GM12874 (cell line): Measurements from ENCODE around the gene ZBTB42.

Experiments used
- TF ChIP-seq, protein P1 (sequence below): IDR thresholded peaks from 2 replicates; pipeline ENCODE4 v1.5.1; 2011; ENCODE audit warnings: low read depth, mild to moderate bottlenecking, control low read depth, low read length, moderate library complexity; ENCODE audit not compliant: insufficient read depth

The ZBTB42 gene

DNA sequence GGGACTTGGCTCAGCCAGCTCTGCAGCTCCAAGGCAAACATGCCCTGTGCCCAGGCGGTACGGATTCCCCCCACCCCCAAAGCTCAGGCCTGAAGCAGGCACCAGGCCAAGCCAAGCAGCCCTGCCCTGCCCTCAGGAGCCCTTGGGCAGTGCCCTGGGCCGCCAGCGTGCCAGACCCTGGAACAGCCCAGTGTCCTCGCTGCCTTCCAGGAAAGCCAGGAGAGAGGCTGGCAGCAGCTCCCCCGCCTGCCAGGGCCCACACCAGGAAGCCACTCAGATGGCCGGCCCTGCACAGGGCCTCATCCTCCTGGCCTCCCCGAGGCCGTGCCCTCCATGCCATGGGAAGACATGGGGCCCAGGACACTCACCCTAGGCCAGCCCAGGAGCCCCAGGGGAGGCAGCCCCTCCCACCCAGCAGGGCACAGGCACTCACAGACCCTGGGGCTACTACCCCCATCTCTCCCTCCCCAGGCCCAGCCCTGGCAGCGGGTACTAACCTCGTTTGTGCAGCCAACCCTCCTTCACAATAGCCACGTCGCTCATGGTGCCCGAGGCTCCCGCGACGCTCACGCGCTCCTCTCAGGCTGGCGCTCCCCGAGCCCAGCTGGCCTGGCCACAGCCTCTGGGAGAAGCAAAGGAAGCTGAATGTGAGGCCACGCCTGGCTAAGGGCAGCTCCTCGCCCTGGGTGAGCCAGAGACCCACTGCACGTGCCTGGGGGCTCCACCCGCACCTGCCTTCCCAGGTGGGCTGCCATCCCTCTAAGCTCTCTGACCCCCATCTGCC lies 8.6 kb upstream of the ZBTB42 start:
- TF ChIP-seq, protein P1, sequence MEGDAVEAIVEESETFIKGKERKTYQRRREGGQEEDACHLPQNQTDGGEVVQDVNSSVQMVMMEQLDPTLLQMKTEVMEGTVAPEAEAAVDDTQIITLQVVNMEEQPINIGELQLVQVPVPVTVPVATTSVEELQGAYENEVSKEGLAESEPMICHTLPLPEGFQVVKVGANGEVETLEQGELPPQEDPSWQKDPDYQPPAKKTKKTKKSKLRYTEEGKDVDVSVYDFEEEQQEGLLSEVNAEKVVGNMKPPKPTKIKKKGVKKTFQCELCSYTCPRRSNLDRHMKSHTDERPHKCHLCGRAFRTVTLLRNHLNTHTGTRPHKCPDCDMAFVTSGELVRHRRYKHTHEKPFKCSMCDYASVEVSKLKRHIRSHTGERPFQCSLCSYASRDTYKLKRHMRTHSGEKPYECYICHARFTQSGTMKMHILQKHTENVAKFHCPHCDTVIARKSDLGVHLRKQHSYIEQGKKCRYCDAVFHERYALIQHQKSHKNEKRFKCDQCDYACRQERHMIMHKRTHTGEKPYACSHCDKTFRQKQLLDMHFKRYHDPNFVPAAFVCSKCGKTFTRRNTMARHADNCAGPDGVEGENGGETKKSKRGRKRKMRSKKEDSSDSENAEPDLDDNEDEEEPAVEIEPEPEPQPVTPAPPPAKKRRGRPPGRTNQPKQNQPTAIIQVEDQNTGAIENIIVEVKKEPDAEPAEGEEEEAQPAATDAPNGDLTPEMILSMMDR: no peak

DNA sequence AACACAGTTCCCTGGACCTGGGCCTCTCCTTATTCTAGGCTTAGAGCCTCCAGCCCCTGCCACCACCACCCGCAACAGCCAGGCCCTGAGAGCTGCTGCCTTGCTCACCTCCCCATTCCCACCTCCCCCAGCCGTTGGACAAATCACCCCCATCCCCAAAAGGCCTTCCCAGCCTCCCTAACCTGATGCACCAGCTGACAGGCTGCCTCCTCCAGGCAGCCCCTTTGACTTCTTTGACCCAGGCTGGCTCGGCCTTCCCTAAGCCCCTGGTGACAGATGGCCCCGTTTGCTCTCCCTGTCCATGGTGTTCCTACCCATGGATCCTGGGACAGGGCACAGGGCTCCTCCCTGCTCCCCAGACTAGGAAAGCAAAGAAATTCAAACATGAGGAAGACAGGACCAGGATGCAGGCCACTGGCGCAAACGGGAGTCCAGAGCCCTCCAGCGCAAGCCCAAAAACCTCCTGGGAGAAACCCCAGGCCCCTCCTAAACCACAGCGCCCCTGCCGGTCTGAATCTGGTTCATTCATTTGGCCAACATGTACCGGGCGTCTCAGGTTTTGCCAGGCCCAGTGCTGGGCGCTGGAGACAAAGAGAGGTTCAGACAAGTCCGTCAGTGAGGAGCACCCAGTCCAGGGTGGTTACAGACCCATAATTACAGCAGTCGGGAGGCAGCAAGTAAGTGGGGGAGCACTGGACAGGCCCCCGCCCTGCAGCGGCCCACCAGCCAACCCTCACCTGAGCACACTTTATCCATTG lies 7.8 kb upstream of the ZBTB42 start:
- TF ChIP-seq, protein P1: no peak

DNA sequence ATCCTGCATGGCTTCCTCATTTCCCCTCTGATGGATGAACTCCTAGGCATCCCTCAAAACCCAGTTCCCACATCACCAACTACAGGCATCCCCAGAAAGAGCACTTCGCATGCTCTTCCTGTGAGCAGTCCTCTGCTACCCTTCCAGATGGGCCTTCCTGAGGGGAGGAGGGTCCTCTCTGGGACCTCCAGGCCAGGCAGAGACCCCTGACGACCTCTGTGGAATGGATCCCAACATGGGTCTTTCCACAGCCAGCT lies 7.3 kb upstream of the ZBTB42 start:
- TF ChIP-seq, protein P1: no peak

DNA sequence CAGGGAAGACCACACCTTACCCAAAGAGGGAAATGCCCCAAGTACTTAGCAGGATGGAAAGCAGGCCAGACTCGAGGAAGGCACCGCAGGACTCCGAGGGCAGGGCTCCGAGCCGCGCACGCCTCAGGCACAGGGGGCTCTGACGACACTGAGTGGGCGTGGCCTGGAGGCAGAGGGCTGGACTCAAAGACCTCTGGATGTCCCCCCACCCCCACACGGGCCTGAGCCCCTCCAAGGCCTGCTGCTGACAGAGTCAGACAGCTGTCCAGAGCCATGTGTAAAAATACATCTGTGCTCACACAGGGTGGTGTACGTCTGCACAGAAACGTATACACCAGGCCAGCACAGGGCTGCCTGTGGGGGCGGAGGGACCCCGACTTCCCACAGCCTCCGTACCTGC lies 6.8 kb upstream of the ZBTB42 start:
- TF ChIP-seq, protein P1: no peak

DNA sequence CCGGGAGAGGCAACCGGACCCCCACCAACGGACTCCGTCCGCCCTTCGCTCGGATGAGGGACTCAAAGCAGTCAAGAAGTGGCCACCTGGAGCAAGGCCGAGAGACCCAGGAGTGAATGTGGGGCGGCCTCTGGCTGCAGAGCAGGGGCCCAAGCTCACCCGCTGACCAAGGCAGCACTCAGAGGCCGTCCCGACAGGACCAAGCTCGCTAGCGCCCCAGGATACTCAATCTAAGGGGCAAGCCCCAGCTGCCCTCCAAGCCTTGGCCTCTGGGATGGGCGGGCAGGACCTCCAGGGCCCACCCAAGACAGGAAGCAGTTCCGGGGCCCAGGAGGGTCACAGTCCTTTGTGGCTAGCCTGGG lies 6.3 kb upstream of the ZBTB42 start:
- TF ChIP-seq, protein P1: no peak

DNA sequence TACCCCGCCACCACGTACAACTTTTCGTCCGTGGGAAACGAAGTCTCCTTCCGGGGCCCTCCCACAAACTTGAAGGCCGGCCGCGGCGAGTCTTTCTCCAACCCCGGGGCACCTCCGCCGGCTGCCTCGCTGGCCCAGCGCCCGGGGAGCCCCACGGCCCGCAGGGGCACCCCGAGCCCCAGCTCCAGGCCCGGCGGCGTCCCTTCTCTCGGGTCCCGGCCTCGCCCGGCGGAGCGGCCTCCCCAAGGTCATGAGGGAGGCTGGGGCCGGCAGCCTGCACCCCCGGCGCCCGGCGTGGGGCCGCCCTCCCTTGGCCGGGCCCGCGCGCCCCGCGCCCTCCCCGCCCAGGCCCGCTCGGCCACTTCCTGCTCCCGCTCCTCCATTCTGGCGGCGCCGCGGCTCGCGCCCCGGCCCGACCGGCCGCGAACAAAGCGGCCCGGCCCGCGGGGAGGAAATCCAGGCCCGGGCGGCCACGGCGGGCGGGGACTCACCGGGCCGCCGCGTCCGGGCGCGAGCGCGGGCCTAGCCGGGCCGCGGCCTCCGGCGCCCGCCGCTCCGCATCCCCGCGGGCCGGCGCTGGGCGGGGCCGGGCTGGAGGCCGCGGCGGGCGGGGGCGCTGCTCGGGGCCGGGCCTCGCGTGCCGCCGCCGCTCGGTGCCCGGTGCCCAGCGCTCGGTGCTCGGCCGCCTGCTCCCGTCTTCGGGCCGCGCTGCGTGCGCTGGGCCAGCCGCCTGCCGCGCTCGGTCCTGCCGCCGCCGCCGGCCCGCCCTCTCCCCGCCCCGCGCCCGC lies 5.7 kb upstream of the ZBTB42 start, which contains the start of gene AKT1:
AKT1 (minus strand) TSS at position 756 of the 788 bp plus-strand sequence. CDS start 3,105 bp downstream, outside the sequence.
- TF ChIP-seq, protein P1: no peak
